Ishikawa (cell line): ENCODE data around the gene TST.

ENCODE experiments used
- CREB1 ChIP-seq: IDR thresholded peaks from 2 replicates; pipeline ENCODE4 v1.6.1; 2012; ENCODE audit warnings: low read depth
- EP300 ChIP-seq: IDR thresholded peaks from 2 replicates; pipeline ENCODE4 v1.6.1; 2012; ENCODE audit warnings: borderline replicate concordance
- NFIC ChIP-seq: IDR thresholded peaks from 2 replicates; pipeline ENCODE4 v1.6.1; 2012
- TAF1 ChIP-seq: IDR thresholded peaks from 2 replicates; pipeline ENCODE4 v1.6.1; 2012; ENCODE audit warnings: low read depth, mild to moderate bottlenecking
- TCF12 ChIP-seq: IDR thresholded peaks from 2 replicates; pipeline ENCODE4 v1.6.1; 2012; ENCODE audit warnings: low read depth
- YY1 ChIP-seq: IDR thresholded peaks from 2 replicates; pipeline ENCODE4 v1.6.1; 2012; ENCODE audit warnings: low read depth
- TF ChIP-seq, protein P1 (sequence below): IDR thresholded peaks from 2 replicates; pipeline ENCODE4 v1.6.1; 2012

DNA sequence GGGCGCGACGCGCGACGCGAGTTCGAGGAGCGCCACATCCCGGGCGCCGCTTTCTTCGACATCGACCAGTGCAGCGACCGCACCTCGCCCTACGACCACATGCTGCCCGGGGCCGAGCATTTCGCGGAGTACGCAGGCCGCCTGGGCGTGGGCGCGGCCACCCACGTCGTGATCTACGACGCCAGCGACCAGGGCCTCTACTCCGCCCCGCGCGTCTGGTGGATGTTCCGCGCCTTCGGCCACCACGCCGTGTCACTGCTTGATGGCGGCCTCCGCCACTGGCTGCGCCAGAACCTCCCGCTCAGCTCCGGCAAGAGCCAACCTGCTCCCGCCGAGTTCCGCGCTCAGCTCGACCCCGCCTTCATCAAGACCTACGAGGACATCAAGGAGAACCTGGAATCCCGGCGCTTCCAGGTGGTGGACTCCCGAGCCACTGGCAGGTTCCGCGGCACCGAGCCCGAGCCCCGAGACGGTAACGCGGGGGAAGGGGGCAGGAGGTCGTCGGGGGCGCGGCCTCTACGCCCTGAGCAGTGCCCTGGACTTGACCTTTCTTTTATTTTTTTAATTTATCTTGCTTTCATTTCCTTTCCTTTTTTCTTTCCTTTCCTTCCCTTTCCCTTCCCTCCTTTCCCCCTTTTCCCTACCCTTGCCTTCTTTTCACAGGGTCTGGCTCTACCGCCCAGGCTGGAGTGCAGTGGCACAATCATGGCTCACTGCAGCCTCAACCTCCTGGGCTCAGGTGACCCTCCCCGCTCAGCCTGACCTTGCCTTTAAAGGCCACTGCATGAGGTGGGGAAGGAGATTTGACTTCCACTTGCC is 5.3 kb upstream of the TST start:
- TF ChIP-seq YY1, result no peak
- TF ChIP-seq NFIC, result no peak
- no peak for TF ChIP-seq CREB1
- TF ChIP-seq TAF1, result no peak
- no peak for TF ChIP-seq EP300
- TF ChIP-seq TCF12, result no peak
- TF ChIP-seq, protein P1, sequence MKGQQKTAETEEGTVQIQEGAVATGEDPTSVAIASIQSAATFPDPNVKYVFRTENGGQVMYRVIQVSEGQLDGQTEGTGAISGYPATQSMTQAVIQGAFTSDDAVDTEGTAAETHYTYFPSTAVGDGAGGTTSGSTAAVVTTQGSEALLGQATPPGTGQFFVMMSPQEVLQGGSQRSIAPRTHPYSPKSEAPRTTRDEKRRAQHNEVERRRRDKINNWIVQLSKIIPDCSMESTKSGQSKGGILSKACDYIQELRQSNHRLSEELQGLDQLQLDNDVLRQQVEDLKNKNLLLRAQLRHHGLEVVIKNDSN, result no peak
